ENCODE results near the gene IL17RE. TPM values are rescaled to one million over a fixed set of nuclear protein-coding genes. Genes with fewer than 3 reads are reported as not detected.

Gene IL17RE
- total and polyA plus RNA-seq, 2 donors (not counting 1 experiment from before 2014, with no cell fraction given) = 0.99 to 1.9 TPM

DNA sequence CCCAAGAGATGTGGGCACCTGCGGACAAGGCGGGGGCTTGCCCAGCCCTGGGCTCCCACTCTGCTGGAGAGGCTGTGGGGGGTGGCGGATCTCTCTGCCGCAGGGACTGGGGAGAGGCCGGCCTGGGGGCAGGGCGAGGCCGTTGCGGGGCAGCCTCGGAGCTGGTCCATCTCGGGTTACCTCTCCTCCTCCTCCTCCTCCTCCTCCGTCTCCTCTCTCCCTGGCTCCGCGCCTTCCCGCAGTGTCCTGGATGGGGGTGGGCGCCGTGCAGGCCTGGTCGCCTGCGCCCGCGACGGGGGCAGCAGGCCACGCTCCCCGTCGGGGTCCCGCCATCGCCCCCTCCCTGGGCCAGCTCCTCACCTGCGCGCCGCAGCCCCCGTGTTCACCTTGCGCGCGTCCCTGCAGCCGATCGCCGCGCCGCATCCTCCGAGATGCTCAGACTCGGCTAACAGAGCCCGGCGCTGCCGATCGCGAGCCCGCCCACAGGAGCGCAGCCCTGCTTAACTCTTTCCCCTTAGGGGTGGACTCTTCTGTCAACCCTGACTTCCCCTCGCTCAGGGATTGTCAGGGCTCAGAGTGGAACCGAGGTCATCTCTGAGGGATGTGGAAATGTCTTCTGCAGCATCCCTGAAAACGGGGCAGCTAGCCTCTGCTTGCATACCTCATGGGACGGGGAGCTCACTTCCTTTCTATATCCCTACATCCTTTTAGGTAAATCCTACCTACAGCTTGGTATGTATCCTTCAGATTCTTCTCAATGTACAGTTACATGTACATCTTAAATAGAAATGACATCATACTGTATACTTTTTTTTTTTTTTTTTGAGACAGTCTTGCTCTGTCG, 49.5 kb downstream of the IL17RE start, which contains the start of gene PRRT3:
PRRT3 (minus strand) TSS at position 447 of the 844 bp plus-strand sequence. CDS start 2,293 bp downstream, outside the sequence.
- peak; percentile 42 to 45 for DNase-seq (ENCODE audit: low read depth in 2 of 2)
- Histone ChIP-seq H3K4me1 (ENCODE audit: control insufficient read depth, extremely low read depth, insufficient read depth, low read length) (peaks cover 10% of the 10 kb centered on the region), H3K9me3 (ENCODE audit: control insufficient read depth, insufficient read depth, low read depth, low read length) (no peaks in the 10 kb centered on the region), H3K36me3 (ENCODE audit: control insufficient read depth, insufficient read depth, low read length) (no peaks in the 10 kb centered on the region), H2AFZ (ENCODE audit: low read length) (peak within 1 kb of the TSS; percentile 42), H3K79me2 (ENCODE audit: control insufficient read depth, insufficient read depth, low read length) (no peaks in the 10 kb centered on the region), H4K20me1 (ENCODE audit: control insufficient read depth, extremely low read depth, insufficient read depth, low read length) (no peaks in the 10 kb centered on the region), H3K9ac (ENCODE audit: insufficient read depth, low read length) (no peak within 1 kb of the TSS), H3K4me2 (ENCODE audit: extremely low read depth, insufficient read depth, low read length) (peak within 1 kb of the TSS; percentile 83), H3K27ac (ENCODE audit: insufficient read depth, low read length) (no peak within 1 kb of the TSS), H3K27me3 (ENCODE audit: control insufficient read depth, insufficient read depth, low read length) (no peaks in the 10 kb centered on the region), H3K4me3 (replicated peaks in 1 of 4; ENCODE audit: control extremely low read depth in 1 of 4, insufficient read depth in 1 of 4, low read depth in 3 of 4, low read length in 4 of 4) (peak within 1 kb of the TSS; percentile 22 to 74 (median 50))
- no peak for TF ChIP-seq EZH2 (IDR thresholded peaks at IDR 0.05; ENCODE audit: low read length, missing control alignments)
- TF ChIP-seq, protein P1, sequence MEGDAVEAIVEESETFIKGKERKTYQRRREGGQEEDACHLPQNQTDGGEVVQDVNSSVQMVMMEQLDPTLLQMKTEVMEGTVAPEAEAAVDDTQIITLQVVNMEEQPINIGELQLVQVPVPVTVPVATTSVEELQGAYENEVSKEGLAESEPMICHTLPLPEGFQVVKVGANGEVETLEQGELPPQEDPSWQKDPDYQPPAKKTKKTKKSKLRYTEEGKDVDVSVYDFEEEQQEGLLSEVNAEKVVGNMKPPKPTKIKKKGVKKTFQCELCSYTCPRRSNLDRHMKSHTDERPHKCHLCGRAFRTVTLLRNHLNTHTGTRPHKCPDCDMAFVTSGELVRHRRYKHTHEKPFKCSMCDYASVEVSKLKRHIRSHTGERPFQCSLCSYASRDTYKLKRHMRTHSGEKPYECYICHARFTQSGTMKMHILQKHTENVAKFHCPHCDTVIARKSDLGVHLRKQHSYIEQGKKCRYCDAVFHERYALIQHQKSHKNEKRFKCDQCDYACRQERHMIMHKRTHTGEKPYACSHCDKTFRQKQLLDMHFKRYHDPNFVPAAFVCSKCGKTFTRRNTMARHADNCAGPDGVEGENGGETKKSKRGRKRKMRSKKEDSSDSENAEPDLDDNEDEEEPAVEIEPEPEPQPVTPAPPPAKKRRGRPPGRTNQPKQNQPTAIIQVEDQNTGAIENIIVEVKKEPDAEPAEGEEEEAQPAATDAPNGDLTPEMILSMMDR (conservative IDR thresholded peaks at IDR 0.05 in 1 of 2, IDR thresholded peaks at IDR 0.05 in 1 of 2; ENCODE audit: low read depth in 1 of 2, low read length in 2 of 2) = no peak

DNA sequence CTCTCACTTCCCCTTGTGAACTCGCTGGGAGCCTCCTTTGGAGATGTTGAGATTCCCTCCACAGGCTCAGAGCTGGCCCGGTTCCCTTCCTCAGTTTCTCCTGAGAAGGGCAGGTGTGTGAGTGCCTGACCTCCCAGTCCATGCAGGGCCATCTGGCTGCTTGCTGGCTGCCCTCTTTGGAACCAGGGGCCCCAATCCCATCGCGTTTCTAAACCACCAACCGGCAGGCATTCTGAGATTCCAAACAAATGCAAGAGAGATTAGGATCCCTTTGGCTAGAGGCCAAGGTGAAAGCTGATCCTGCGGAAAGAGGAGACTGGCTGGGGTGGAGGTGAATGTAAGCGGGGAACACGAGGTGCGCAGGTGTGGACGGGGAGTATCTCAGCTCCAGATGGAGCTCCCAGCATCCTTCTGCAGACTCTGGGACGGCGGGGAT, 52.4 kb downstream of the IL17RE start:
- H3K79me2 ChIP-seq (ENCODE audit: control insufficient read depth, insufficient read depth, low read length) = no peaks in the 10 kb centered on the region
- no peaks in the 10 kb centered on the region for H3K36me3 ChIP-seq (ENCODE audit: control insufficient read depth, insufficient read depth, low read length)
- no peak overlapping the region for H2AFZ ChIP-seq (ENCODE audit: low read length)
- no peaks in the 10 kb centered on the region for H3K27me3 ChIP-seq (ENCODE audit: control insufficient read depth, insufficient read depth, low read length)
- peak; percentile 33 to 40 for DNase-seq (ENCODE audit: low read depth in 2 of 2)
- H3K4me1 ChIP-seq (ENCODE audit: control insufficient read depth, extremely low read depth, insufficient read depth, low read length) = peaks cover 5% of the 10 kb centered on the region
- no peak overlapping the region for H3K4me2 ChIP-seq (ENCODE audit: extremely low read depth, insufficient read depth, low read length)
- H3K27ac ChIP-seq (ENCODE audit: insufficient read depth, low read length) = no peak overlapping the region
- TF ChIP-seq, protein P1 (conservative IDR thresholded peaks at IDR 0.05 in 1 of 2, IDR thresholded peaks at IDR 0.05 in 1 of 2; ENCODE audit: low read depth in 1 of 2, low read length in 2 of 2) = no peak
- no peak for TF ChIP-seq EZH2 (IDR thresholded peaks at IDR 0.05; ENCODE audit: low read length, missing control alignments)
- no peaks in the 10 kb centered on the region for H4K20me1 ChIP-seq (ENCODE audit: control insufficient read depth, extremely low read depth, insufficient read depth, low read length)
- no peak overlapping the region for H3K4me3 ChIP-seq (replicated peaks in 1 of 4; ENCODE audit: control extremely low read depth in 1 of 4, insufficient read depth in 1 of 4, low read depth in 3 of 4, low read length in 4 of 4)
- H3K9me3 ChIP-seq (ENCODE audit: control insufficient read depth, insufficient read depth, low read depth, low read length) = no peaks in the 10 kb centered on the region
- H3K9ac ChIP-seq (ENCODE audit: insufficient read depth, low read length) = no peak overlapping the region

DNA sequence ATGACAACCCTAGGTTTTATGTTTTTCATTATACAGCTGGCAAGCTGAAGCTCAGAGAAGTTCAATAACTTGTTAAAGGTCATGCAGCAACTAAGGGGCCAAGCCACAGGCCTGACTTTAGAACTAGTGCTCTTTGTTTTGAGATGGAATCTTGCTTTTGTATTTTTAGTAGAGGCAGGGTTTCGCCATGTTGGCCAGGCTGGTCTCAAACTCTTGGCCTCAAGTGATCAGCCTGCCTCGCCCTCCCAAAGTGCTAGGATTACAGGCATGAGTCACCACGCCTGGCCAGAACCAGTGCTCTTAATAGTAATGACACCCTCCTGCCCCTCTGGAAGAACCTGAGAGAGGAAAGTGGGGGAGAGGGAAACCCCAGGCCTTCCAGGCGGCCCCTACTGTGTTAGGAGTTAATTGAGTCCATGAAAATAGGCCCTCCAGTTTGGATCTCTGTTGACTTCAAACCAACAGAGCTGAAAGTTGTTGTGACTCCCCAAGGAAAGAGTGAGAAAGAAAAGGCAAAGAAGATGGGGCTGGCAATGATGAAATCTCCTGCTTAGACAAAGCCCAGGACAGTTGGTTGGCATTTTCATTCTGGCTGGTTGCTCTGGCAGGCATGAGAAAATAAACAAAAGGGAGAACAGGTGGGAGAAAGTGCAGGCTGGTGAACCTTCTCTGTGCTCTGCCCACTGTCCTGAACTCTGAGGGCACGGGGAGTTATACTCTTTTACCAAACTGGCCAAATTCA, 53.1 kb downstream of the IL17RE start:
- H2AFZ ChIP-seq (ENCODE audit: low read length) = no peak overlapping the region
- no peaks in the 10 kb centered on the region for H3K36me3 ChIP-seq (ENCODE audit: control insufficient read depth, insufficient read depth, low read length)
- H3K9me3 ChIP-seq (ENCODE audit: control insufficient read depth, insufficient read depth, low read depth, low read length) = no peaks in the 10 kb centered on the region
- H3K27me3 ChIP-seq (ENCODE audit: control insufficient read depth, insufficient read depth, low read length) = no peaks in the 10 kb centered on the region
- H3K4me3 ChIP-seq (replicated peaks in 1 of 4; ENCODE audit: control extremely low read depth in 1 of 4, insufficient read depth in 1 of 4, low read depth in 3 of 4, low read length in 4 of 4) = no peak overlapping the region
- no peak overlapping the region for H3K9ac ChIP-seq (ENCODE audit: insufficient read depth, low read length)
- H3K27ac ChIP-seq (ENCODE audit: insufficient read depth, low read length) = no peak overlapping the region
- TF ChIP-seq, protein P1 (conservative IDR thresholded peaks at IDR 0.05 in 1 of 2, IDR thresholded peaks at IDR 0.05 in 1 of 2; ENCODE audit: low read depth in 1 of 2, low read length in 2 of 2) = no peak
- no peak for TF ChIP-seq EZH2 (IDR thresholded peaks at IDR 0.05; ENCODE audit: low read length, missing control alignments)
- no peaks in the 10 kb centered on the region for H4K20me1 ChIP-seq (ENCODE audit: control insufficient read depth, extremely low read depth, insufficient read depth, low read length)
- H3K4me1 ChIP-seq (ENCODE audit: control insufficient read depth, extremely low read depth, insufficient read depth, low read length) = peaks cover 5% of the 10 kb centered on the region
- no peaks in the 10 kb centered on the region for H3K79me2 ChIP-seq (ENCODE audit: control insufficient read depth, insufficient read depth, low read length)
- H3K4me2 ChIP-seq (ENCODE audit: extremely low read depth, insufficient read depth, low read length) = no peak overlapping the region
- peak in 1 of 2 donors; percentile 47 for DNase-seq (ENCODE audit: low read depth in 2 of 2)

Data from fibroblast of lung (primary cell).